Measurements from ENCODE around the gene DNAJB2.
A peak's percentile ranks its signal among the peaks of the same experiment; 100 is the strongest.
"Not testable (repeated sequence)": the region's sequence is repeated elsewhere in the genome, so short reads cannot be mapped to it uniquely, and the experiment has no call there.

Gene DNAJB2

GRCh38 chr2:219300022-219300421 lies 20.9 kb downstream of the DNAJB2 start:
- DNase-seq (ENCODE audit: low read depth in 2 of 2): no peak

- no peak for DNase-seq (ENCODE audit: low read depth in 2 of 2)
Measured at GRCh38 chr2:219302412-219302968, 23.3 kb downstream of the DNAJB2 start.

- DNase-seq (ENCODE audit: low read depth in 2 of 2): no peak
Measured at GRCh38 chr2:219304223-219304622, 25.1 kb downstream of the DNAJB2 start.

- no peak for DNase-seq (ENCODE audit: low read depth in 2 of 2)
Measured at GRCh38 chr2:219306047-219306446, 26.9 kb downstream of the DNAJB2 start.

- peak; percentile 11 to 24 for DNase-seq (ENCODE audit: low read depth in 2 of 2)
Measured at GRCh38 chr2:219308142-219309101, 29.3 kb downstream of the DNAJB2 start.

GRCh38 chr2:219309278-219309677 lies 30.1 kb downstream of the DNAJB2 start, which contains the start of gene PTPRN:
TSS of gene PTPRN (minus strand) at chr2:219309401. CDS start at chr2:219309332, 69 bp downstream.
- DNase-seq (ENCODE audit: low read depth in 2 of 2): no peak

- not testable (repeated sequence) for DNase-seq (ENCODE audit: low read depth in 2 of 2)
Measured at GRCh38 chr2:219312683-219313263, 33.6 kb downstream of the DNAJB2 start.

GRCh38 chr2:219314804-219315468 lies 35.8 kb downstream of the DNAJB2 start:
- no peak for DNase-seq (ENCODE audit: low read depth in 2 of 2)

GRCh38 chr2:219323434-219323833 lies 44.3 kb downstream of the DNAJB2 start:
- no peak for DNase-seq (ENCODE audit: low read depth in 2 of 2)

- DNase-seq (ENCODE audit: low read depth in 2 of 2): no peak
Measured at GRCh38 chr2:219325136-219325535, 46.0 kb downstream of the DNAJB2 start.

GRCh38 chr2:219325657-219326315 lies 46.6 kb downstream of the DNAJB2 start:
- no peak for DNase-seq (ENCODE audit: low read depth in 2 of 2)

GRCh38 chr2:219327719-219328118 lies 48.6 kb downstream of the DNAJB2 start:
- DNase-seq (ENCODE audit: low read depth in 2 of 2): no peak

- no peak for DNase-seq (ENCODE audit: low read depth in 2 of 2)
Measured at GRCh38 chr2:219331560-219332213, 52.5 kb downstream of the DNAJB2 start.

GRCh38 chr2:219332542-219332941 lies 53.4 kb downstream of the DNAJB2 start, which contains the start of gene RESP18:
TSS of gene RESP18 (minus strand) at chr2:219332744.
- DNase-seq (ENCODE audit: low read depth in 2 of 2): no peak

GRCh38 chr2:219334076-219334475 lies 54.9 kb downstream of the DNAJB2 start:
- no peak for DNase-seq (ENCODE audit: low read depth in 2 of 2)

GRCh38 chr2:219335373-219335786 lies 56.2 kb downstream of the DNAJB2 start:
- no peak for DNase-seq (ENCODE audit: low read depth in 2 of 2)

All from activated CD8-positive, alpha-beta memory T cell treated with anti-CD3 and anti-CD28 coated beads for 4 hours (primary cell).